HG03571 (cell line): ENCODE results near the gene SLC4A4.
"Not testable (repeated sequence)": the region's sequence is repeated elsewhere in the genome, so short reads cannot be mapped to it uniquely, and the experiment has no call there.

Source experiments
- ATAC-seq: cut with Tn5 transposase; IDR thresholded peaks from one replicate; pipeline ENCODE4 v1.9.1; 2021; ENCODE audit not compliant: unreplicated experiment

The SLC4A4 gene

GRCh38 chr4:71406459-71406963 lies 67.7 kb downstream of the SLC4A4 start:
- ATAC-seq, result no peak

DNA sequence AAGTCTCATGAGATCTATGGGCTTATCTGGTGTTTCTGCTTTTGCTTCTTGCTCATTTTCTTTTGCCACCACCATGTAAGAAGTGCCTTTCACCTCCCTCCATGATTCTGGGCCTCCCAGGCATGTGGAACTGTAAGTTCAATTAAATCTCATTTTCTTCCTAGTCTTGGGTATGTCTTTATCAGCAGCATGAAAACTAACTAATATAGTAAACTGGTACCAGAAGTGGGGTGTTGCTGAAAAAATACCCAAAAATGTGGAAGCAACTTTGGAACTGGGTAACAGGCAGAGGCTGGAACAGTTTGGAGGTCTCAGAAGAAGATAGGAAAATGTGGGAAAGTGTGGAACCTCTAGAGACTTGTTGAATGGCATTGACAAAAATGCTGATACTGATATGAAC lies 70.1 kb downstream of the SLC4A4 start:
- not testable (repeated sequence) for ATAC-seq

GRCh38 chr4:71411981-71412380 lies 73.2 kb downstream of the SLC4A4 start:
- ATAC-seq, result no peak

- no peak for ATAC-seq
Observed at GRCh38 chr4:71415491-71415890, 76.7 kb downstream of the SLC4A4 start.

DNA sequence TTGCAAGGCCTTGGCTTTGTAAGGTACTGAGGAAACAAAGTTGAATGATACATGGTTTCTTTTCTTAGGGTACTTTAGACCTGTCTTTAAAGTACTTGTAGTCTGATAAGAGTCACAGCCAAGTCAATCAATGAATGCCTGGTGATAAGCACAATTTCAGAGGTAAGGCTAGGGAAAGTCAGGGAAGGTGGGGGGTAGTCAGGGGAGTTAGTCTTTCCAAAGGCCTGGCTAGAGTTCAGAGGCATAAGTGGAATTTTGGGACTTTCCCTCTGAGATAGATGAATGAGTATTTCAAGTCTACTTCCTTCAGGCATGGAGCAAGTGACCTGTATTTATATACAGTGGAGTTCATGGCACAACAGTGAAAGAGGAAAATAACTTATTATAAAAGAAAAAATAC lies 78.3 kb downstream of the SLC4A4 start:
- ATAC-seq, result no peak

- no peak for ATAC-seq
Observed at GRCh38 chr4:71426381-71427042, 87.7 kb downstream of the SLC4A4 start.

GRCh38 chr4:71429106-71429505 lies 90.3 kb downstream of the SLC4A4 start:
- ATAC-seq, result no peak

- no peak for ATAC-seq
Observed at GRCh38 chr4:71429962-71430361, 91.1 kb downstream of the SLC4A4 start.

GRCh38 chr4:71430609-71431008 lies 91.8 kb downstream of the SLC4A4 start:
- ATAC-seq, result no peak

GRCh38 chr4:71440612-71441011 lies 101.8 kb downstream of the SLC4A4 start:
- ATAC-seq, result no peak

DNA sequence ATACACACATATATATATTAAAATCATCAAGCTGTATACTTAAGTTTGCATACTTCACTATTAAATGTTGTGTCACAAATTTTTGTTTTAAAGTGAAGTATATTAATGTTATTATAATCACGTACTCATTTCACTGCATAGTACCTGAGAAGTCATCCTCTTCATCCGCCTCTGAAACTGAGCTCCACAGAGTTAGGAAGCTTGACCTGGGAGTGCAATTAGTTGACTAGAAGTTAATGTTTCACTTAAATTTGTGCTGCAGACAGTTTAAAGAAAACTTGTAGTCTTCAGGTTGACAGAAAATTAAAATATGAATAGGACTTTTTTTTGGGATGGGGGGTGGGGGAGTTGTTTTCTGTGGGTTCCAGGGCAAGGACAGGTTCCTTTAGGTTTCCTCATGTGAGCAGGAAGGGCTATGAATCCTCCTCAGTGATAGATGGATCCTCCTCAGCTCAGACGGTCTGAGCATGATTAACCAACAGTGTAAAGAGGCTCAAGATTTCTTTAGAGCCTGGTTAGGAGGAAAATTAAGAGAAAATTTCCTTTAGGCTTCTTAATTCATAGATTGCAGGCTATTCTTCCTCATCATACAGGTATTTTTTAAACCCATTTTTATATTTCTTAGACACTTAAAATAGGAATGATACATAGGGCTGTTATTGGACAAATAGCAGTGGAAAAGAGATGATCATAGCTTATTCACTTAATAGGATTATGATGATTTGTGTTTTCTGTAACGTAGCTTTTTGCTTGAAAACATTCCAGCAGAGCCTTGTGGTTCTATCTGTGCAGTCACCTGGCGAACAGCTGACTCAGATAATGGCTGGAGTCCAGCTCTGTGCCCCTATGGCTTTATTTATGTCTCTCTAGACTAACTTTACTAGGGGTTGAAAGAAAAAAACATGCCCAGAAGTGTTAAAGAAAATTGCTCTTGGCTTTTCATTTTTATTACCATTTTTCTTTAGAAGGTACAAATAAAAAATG lies 102.7 kb downstream of the SLC4A4 start:
- no peak for ATAC-seq

DNA sequence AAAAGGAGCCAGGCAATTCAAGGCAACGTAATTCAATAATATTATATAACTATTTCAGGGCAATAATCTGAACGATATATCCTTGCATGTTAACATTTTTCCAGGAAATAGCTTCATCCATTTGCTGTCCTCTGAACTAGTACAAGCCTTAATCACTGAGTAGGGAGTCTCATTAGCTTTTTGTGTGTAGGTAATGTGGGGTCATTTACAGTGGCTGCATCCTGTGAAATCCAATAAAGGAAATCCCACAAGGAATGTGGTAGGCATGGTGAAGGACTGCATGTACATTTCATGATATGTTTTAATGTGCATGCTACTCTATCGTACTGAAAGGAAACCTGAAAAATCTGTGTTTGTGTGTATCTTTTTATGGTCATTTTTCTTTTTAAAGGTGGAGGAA lies 103.5 kb downstream of the SLC4A4 start:
- ATAC-seq, result no peak

DNA sequence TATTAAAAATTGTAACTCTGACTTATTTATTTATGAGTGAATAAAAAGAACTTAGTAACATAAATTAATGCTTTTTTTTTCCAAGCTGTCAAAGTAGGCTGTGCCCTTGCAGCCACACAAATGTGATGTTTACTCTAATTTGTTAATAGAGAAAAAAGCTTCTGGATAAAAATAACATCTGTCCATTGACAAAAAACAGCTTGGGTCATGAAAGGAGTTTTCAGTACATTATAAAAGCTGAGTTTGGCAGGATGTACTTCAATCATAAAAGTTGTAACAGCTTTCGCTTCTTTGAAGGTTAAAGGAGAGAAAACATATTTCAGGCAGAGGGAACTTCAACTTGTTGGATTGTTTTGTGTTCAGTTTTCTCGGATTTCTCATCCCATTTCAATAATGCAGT lies 105.6 kb downstream of the SLC4A4 start:
- ATAC-seq, result no peak

- no peak for ATAC-seq
Observed at GRCh38 chr4:71445811-71446210, 107.0 kb downstream of the SLC4A4 start.

DNA sequence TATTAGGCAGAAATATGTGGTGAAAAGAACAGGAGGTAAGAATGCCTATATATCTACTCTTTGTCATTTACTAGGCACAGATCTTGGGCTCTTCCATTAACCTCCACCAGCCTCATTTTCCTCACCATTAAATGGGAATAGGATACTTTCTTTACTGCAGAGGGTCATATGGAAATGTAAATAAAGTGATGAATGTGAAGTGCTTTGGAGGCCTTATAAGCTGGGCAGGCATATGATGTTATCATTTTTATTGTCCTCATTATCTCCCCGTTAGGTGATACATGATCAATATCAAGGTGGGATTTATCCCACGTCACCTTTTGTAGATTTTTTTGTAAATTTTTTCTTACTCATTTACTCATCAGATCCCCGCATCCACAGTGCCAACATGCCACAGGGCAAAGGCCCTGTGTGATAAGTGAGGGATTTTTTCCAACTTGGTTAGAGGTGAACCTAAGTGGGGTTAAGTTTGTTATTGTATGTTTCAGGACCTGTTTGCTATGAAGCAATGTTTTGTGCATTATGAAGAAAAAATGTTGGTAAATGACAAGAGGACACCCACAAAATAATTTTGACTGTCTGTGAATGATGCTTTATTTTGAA lies 107.8 kb downstream of the SLC4A4 start:
- no peak for ATAC-seq

- no peak for ATAC-seq
Observed at GRCh38 chr4:71449040-71449439, 110.2 kb downstream of the SLC4A4 start.

- no peak for ATAC-seq
Observed at GRCh38 chr4:71449878-71450277, 111.1 kb downstream of the SLC4A4 start.

DNA sequence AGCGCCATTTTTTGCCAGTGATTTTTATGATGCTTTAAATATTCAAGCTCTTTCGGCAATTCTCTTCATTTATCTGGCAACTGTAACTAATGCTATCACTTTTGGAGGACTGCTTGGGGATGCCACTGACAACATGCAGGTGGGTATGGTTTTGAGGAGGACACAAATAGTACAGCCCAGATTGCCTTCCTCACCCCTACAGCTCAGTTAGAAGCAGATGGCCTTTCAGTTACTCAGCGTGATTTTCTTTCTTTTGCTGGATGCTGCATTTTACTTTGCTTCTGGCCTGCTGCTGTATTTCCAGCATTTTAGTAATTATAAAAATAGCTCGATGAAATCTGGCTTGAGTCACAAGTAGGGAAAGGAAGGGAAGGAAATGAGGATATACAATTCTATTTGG lies 114.7 kb downstream of the SLC4A4 start:
- no peak for ATAC-seq

DNA sequence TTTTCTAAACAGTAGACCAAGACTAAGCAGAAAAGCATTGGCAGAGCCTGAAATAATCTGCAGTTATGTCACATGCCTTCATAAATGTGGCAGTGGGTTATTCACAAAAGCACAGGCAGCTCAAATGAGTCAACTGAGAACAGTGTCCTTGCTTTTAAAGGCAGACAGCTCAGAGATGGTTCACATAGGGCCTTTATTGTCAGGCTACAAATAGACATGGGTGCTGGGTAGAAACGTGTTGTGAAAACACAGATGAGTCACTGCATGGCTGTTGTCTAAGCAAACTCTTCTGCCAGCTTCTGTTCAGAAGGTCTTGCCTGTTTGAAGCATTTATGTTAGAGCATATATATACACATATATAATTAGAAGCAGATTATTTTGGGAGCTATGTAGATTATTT lies 118.0 kb downstream of the SLC4A4 start:
- ATAC-seq, result no peak

DNA sequence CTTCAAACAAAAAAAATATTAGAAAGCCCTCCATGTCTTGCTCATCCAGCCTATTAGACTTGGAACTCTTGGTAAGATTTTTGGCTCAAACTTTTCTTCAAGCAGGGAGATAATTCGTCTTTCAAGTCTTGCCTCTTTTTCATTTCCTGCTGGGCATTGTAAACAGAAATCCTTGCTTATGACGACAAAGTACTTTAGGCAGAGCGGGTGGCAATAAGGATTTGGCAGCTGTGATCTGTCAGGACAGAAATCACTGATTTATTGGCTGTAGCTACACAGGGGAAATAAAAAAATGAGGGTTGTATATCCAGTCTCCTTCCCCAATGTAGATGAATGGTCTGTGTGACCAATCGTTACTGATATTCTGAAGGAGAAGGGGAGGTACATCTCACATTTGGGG lies 121.6 kb downstream of the SLC4A4 start:
- ATAC-seq, result no peak

DNA sequence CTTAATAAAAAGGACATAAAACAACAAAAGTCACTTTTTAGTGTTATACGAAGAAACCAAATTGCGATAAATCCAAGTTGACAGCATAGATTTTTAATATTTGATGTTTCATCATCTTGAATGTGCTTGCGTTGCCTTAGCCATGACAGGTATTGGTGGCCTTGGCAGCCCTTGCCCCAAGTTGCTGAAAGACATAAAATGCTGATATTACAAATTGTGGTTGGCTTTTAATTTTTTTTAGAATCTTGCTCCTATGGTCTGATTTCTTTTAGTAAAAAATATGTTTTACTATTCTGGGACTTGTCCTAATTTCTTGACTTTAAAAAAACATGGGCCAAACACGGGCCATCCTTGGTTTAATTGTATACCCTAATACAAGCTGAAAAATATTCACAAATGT lies 122.6 kb downstream of the SLC4A4 start:
- ATAC-seq, result no peak

DNA sequence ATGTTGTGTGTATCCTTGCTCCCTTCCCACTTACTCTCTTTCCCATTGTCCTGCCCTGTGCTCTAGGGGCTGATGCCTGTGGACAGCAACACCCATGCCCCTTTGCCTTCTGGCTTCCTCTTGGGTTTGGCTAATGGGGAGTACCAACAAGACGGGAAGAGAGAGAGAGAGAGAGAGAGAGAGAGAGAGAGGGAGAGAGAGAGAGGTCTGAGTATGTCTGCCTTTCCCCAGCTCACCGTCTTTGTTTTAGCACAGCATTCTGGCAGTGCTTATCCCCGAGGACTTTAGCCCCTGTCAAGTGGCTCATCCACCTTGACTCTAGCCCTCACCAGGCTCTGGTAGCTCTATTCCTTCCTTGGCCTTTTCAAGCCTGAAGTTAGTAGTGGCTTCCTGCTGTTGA lies 128.0 kb downstream of the SLC4A4 start:
- ATAC-seq, result no peak
